Small intestine (tissue), 7 donors: ENCODE results near the gene NUP214. TPM values are rescaled to one million over a fixed set of nuclear protein-coding genes. Genes with fewer than 3 reads are reported as not detected.

Source experiments
- DNase-seq, 2 donors: peaks; one replicate each; pipeline versions ENCODE4 v3.0.0 to v3.0.0-alpha.2; 2013
- FAIRE-seq: peaks from 2 replicates; lab custom pipeline; 2012; peaks lifted over from hg19 to GRCh38; lab: Jason Lieb, UNC
- H3K27ac ChIP-seq, 3 donors: one replicate each; pipeline ENCODE4 v1.5.1; 2013; ENCODE audit warnings: low read length in 2 of 3, mild to moderate bottlenecking in 2 of 3, control low read depth in 1 of 3, inconsistent platforms in 1 of 3, low read depth in 1 of 3, moderate library complexity in 1 of 3
- H3K27me3 ChIP-seq, 3 donors: one replicate each; pipeline ENCODE4 v1.6.1; 2013; ENCODE audit warnings: low read length in 3 of 3, inconsistent platforms in 1 of 3; ENCODE audit not compliant: control insufficient read depth in 3 of 3, insufficient read depth in 3 of 3
- H3K36me3 ChIP-seq, 3 donors: one replicate each; pipeline ENCODE4 v1.6.1; 2013; ENCODE audit warnings: low read length in 3 of 3, inconsistent platforms in 1 of 3, low read depth in 1 of 3, mild to moderate bottlenecking in 1 of 3, moderate library complexity in 1 of 3; ENCODE audit not compliant: control insufficient read depth in 3 of 3, insufficient read depth in 2 of 3
- H3K4me1 ChIP-seq, 3 donors: one replicate each; pipeline ENCODE4 v1.6.1; 2013; ENCODE audit warnings: low read length in 2 of 3, inconsistent platforms in 1 of 3, low read depth in 1 of 3, mild to moderate bottlenecking in 1 of 3, moderate library complexity in 1 of 3; ENCODE audit not compliant: control insufficient read depth in 3 of 3, insufficient read depth in 2 of 3
- H3K4me3 ChIP-seq, 3 donors: one replicate each; pipeline ENCODE4 v1.5.1; 2013; ENCODE audit warnings: low read length in 3 of 3, control low read depth in 1 of 3, inconsistent platforms in 1 of 3, low read depth in 1 of 3, mild to moderate bottlenecking in 1 of 3, moderate library complexity in 1 of 3
- H3K9me3 ChIP-seq, 2 donors: one replicate each; pipeline ENCODE4 v1.6.1; 2013; ENCODE audit warnings: low read depth in 1 of 2, low read length in 1 of 2; ENCODE audit not compliant: control insufficient read depth in 2 of 2, insufficient read depth in 1 of 2
- WGBS, 3 donors: extraction: QIAGEN DNeasy Blood & Tissue Kit; methylation state at CpG; one replicate each; pipeline ENCODE4 v1.1.7; 2013; 5-methylcytosine and 5-hydroxymethylcytosine counted together
- polyA plus RNA-seq, 4 donors: library from polyadenylated mRNA; stranded (reverse) in 3 of 4; unstranded in 1 of 4; fragments of 200-250 nt in 3 of 4; fragments of 120-200 nt in 1 of 4; gene quantifications; one replicate each; pipeline versions ENCODE4 v1.2.1 to v1.2.3, GENCODE V29; 2013
- donor health status: healthy with polysubstance abuse.
- donor health status: control.
- donor health status: control.
- donor health status: Bipolar disorder and iron deficiency.
- donor health status: healthy.

The NUP214 gene
- polyA plus RNA-seq, 4 donors = 16.7 to 49.7 (median 37.3) TPM

- 75 to 80% (median 79%) methylated on average over 23 of the region's 23 CpGs for WGBS, 3 donors
- Histone ChIP-seq H3K4me1 (no peaks in the 10 kb centered on the region), H3K27ac (no peak overlapping the region), H3K36me3 (no peaks in the 10 kb centered on the region), H3K27me3 (peaks cover 0 to 3% (median 0%) of the 10 kb centered on the region in 3 donors), H3K9me3 (no peaks in the 10 kb centered on the region), H3K4me3 (no peak overlapping the region)
- FAIRE-seq (no peak), DNase-seq (no peak)
Observed at GRCh38 chr9:131085370-131086122, 39.8 kb upstream of the NUP214 start.

- DNase-seq (no peak), FAIRE-seq (no peak)
- H3K9me3 ChIP-seq = no peaks in the 10 kb centered on the region
- H3K27ac ChIP-seq = no peak overlapping the region
- H3K4me3 ChIP-seq = no peak overlapping the region
- H3K4me1 ChIP-seq = no peaks in the 10 kb centered on the region
- H3K27me3 ChIP-seq = peaks cover 0 to 3% (median 0%) of the 10 kb centered on the region in 3 donors
- 86 to 87% (median 87%) methylated on average over 14 to 19 of the region's 19 CpGs for WGBS, 3 donors
- no peaks in the 10 kb centered on the region for H3K36me3 ChIP-seq
Observed at GRCh38 chr9:131087354-131087893, 38.0 kb upstream of the NUP214 start.

- DNase-seq = no peak
- no peak for FAIRE-seq
Observed at GRCh38 chr9:131090025-131090787, 35.2 kb upstream of the NUP214 start.

GRCh38 chr9:131091352-131091992, 33.9 kb upstream of the NUP214 start:
- DNase-seq = no peak
- Histone ChIP-seq H3K9me3 (no peaks in the 10 kb centered on the region), H3K27me3 (peaks cover 0 to 28% (median 12%) of the 10 kb centered on the region in 3 donors), H3K4me1 (no peaks in the 10 kb centered on the region), H3K36me3 (no peaks in the 10 kb centered on the region), H3K4me3 (no peak overlapping the region), H3K27ac (no peak overlapping the region)
- WGBS, 3 donors = 76 to 85% (median 82%) methylated on average over 18 to 19 of the region's 19 CpGs
- FAIRE-seq = no peak

More at GRCh38 chr9:131090025-131090787, 35.2 kb upstream of the NUP214 start:
- 82 to 89% (median 83%) methylated on average over 13 of the region's 13 CpGs for WGBS, 3 donors
- H3K27me3 ChIP-seq = peaks cover 0 to 19% (median 9%) of the 10 kb centered on the region in 3 donors
- no peak overlapping the region for H3K4me3 ChIP-seq
- H3K27ac ChIP-seq = no peak overlapping the region
- no peaks in the 10 kb centered on the region for H3K36me3 ChIP-seq
- H3K4me1 ChIP-seq = no peaks in the 10 kb centered on the region
- no peaks in the 10 kb centered on the region for H3K9me3 ChIP-seq

- 76 to 83% (median 79%) methylated on average over 6 of the region's 6 CpGs for WGBS, 3 donors
- H3K9me3 ChIP-seq = no peaks in the 10 kb centered on the region
- no peak for DNase-seq
- no peak for FAIRE-seq
- H3K4me3 ChIP-seq = no peak overlapping the region
- H3K27me3 ChIP-seq = peaks cover 0 to 33% (median 17%) of the 10 kb centered on the region in 3 donors
- H3K4me1 ChIP-seq = no peaks in the 10 kb centered on the region
- no peaks in the 10 kb centered on the region for H3K36me3 ChIP-seq
- H3K27ac ChIP-seq = no peak overlapping the region
Observed at GRCh38 chr9:131092030-131092429, 33.4 kb upstream of the NUP214 start.

GRCh38 chr9:131092548-131093440, 32.6 kb upstream of the NUP214 start:
- DNase-seq = no peak
- Histone ChIP-seq H3K4me3 (no peak overlapping the region), H3K27ac (no peak overlapping the region), H3K4me1 (no peaks in the 10 kb centered on the region), H3K36me3 (no peaks in the 10 kb centered on the region), H3K27me3 (peaks cover 0 to 41% (median 18%) of the 10 kb centered on the region in 3 donors), H3K9me3 (no peaks in the 10 kb centered on the region)
- whole genome bisulfite sequencing, 3 donors = 75 to 78% (median 77%) methylated on average over 23 to 24 of the region's 24 CpGs
- no peak for FAIRE-seq

- Histone ChIP-seq H3K9me3 (no peaks in the 10 kb centered on the region), H3K27me3 (peaks cover 0 to 46% (median 18%) of the 10 kb centered on the region in 3 donors), H3K4me3 (no peak overlapping the region), H3K27ac (no peak overlapping the region), H3K4me1 (no peaks in the 10 kb centered on the region), H3K36me3 (no peaks in the 10 kb centered on the region)
- 64 to 78% (median 78%) methylated on average over 5 of the region's 5 CpGs for WGBS, 3 donors
- FAIRE-seq (no peak), DNase-seq (no peak)
Observed at GRCh38 chr9:131094015-131094414, 31.4 kb upstream of the NUP214 start.
